ENCODE measurements around the gene RNF167. TPM values are rescaled to one million over a fixed set of nuclear protein-coding genes. Genes with fewer than 3 reads are reported as not detected.

Gene RNF167
- total and polyA plus RNA-seq, 2 of the 13 experiments (the other 11 are each of a cell fraction or from before 2014, with no cell fraction given) = 44.1 to 45.4 TPM

DNA sequence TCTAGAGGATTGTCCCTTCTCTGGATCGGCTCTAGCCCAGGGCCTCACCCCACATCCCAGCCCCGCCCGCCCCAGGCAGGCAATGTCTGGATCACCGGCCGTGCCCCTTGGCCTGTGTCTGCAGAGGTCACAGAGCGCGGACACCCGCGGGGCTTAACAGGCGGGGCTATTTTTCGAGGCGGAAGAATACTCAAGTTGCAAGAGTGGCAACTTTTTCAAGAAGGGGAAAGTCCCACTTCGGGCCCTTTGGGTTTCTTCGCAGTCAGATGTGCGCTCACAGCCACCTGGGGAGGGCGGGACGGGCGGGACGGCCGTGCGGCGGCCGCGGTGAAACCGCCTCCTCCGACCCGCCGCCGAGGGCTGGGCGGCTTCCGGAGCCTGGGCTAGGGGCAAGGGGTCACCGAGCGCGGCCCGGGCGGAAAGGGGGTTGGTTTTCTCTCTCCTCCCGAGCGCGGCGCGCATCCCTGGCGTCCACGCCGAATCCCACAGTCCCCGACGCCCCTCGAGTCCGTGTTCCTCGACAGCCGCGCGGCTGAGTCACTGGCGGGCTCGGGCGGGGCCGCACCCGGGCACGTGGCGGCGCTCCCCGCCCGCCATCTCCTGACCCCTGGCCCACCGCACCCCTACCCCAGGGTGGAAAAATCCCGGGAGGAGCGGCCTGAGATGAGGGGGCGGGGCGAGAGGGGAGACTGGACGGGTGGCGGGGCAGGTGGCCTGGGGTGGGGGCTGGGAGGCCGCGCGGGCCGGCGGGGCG, 9.4 kb downstream of the RNF167 start (continued):
- TF ChIP-seq ZNF563 (CRISPR knock-in tag; IDR thresholded peaks at IDR 0.05) (peak; percentile 89), ASH2L (IDR thresholded peaks at IDR 0.05; ENCODE audit: insufficient read length, low read depth, low read length) (peak; percentile 68), ZNF7 (CRISPR knock-in tag; IDR thresholded peaks at IDR 0.05) (no peak), ZNF83 (CRISPR knock-in tag; IDR thresholded peaks at IDR 0.05; ENCODE audit: borderline replicate concordance) (no peak), PHF5A (CRISPR knock-in tag; IDR thresholded peaks at IDR 0.05; ENCODE audit: low read depth, unreplicated experiment) (no peak), DR1 (CRISPR knock-in tag; IDR thresholded peaks at IDR 0.05) (no peak), SNAPC2 (CRISPR knock-in tag; IDR thresholded peaks at IDR 0.05) (no peak; the same call in 1 of the 2 replicates), ZSCAN20 (CRISPR knock-in tag; IDR thresholded peaks at IDR 0.05; ENCODE audit: borderline replicate concordance) (no peak), SMARCE1 (IDR thresholded peaks at IDR 0.05; ENCODE audit: borderline replicate concordance) (no peak), AGO2 (optimal IDR thresholded peaks at IDR 0.05; ENCODE audit: low read depth, low read length) (peak; percentile 92), ZNF747 (CRISPR knock-in tag; IDR thresholded peaks at IDR 0.05; ENCODE audit: borderline replicate concordance) (peak; percentile 35; the same call in 1 of the 2 replicates), GTF3A (CRISPR knock-in tag; conservative IDR thresholded peaks at IDR 0.05) (no peak), NFATC3 (CRISPR knock-in tag; IDR thresholded peaks at IDR 0.05) (no peak), ZNF468 (CRISPR knock-in tag; IDR thresholded peaks at IDR 0.05) (no peak), RBAK (CRISPR knock-in tag; IDR thresholded peaks at IDR 0.05) (no peak), ZNF615 (CRISPR knock-in tag; IDR thresholded peaks at IDR 0.05; ENCODE audit: borderline replicate concordance) (no peak), KMT2A (CRISPR knock-in tag; IDR thresholded peaks at IDR 0.05) (no peak), ZNF552 (CRISPR knock-in tag; IDR thresholded peaks at IDR 0.05; ENCODE audit: borderline replicate concordance) (no peak), THYN1 (CRISPR knock-in tag; IDR thresholded peaks at IDR 0.05; ENCODE audit: borderline replicate concordance, low read depth) (no peak), RAD51 (IDR thresholded peaks at IDR 0.05; ENCODE audit: borderline replicate concordance) (no peak)
- TF ChIP-seq, protein P1, sequence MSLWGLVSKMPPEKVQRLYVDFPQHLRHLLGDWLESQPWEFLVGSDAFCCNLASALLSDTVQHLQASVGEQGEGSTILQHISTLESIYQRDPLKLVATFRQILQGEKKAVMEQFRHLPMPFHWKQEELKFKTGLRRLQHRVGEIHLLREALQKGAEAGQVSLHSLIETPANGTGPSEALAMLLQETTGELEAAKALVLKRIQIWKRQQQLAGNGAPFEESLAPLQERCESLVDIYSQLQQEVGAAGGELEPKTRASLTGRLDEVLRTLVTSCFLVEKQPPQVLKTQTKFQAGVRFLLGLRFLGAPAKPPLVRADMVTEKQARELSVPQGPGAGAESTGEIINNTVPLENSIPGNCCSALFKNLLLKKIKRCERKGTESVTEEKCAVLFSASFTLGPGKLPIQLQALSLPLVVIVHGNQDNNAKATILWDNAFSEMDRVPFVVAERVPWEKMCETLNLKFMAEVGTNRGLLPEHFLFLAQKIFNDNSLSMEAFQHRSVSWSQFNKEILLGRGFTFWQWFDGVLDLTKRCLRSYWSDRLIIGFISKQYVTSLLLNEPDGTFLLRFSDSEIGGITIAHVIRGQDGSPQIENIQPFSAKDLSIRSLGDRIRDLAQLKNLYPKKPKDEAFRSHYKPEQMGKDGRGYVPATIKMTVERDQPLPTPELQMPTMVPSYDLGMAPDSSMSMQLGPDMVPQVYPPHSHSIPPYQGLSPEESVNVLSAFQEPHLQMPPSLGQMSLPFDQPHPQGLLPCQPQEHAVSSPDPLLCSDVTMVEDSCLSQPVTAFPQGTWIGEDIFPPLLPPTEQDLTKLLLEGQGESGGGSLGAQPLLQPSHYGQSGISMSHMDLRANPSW (CRISPR knock-in tag; IDR thresholded peaks at IDR 0.05; ENCODE audit: borderline replicate concordance) = no peak
- TF ChIP-seq, protein P2, sequence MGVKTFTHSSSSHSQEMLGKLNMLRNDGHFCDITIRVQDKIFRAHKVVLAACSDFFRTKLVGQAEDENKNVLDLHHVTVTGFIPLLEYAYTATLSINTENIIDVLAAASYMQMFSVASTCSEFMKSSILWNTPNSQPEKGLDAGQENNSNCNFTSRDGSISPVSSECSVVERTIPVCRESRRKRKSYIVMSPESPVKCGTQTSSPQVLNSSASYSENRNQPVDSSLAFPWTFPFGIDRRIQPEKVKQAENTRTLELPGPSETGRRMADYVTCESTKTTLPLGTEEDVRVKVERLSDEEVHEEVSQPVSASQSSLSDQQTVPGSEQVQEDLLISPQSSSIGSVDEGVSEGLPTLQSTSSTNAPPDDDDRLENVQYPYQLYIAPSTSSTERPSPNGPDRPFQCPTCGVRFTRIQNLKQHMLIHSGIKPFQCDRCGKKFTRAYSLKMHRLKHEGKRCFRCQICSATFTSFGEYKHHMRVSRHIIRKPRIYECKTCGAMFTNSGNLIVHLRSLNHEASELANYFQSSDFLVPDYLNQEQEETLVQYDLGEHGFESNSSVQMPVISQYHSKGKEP (CRISPR knock-in tag; IDR thresholded peaks at IDR 0.05) = no peak
- TF ChIP-seq, protein P3, sequence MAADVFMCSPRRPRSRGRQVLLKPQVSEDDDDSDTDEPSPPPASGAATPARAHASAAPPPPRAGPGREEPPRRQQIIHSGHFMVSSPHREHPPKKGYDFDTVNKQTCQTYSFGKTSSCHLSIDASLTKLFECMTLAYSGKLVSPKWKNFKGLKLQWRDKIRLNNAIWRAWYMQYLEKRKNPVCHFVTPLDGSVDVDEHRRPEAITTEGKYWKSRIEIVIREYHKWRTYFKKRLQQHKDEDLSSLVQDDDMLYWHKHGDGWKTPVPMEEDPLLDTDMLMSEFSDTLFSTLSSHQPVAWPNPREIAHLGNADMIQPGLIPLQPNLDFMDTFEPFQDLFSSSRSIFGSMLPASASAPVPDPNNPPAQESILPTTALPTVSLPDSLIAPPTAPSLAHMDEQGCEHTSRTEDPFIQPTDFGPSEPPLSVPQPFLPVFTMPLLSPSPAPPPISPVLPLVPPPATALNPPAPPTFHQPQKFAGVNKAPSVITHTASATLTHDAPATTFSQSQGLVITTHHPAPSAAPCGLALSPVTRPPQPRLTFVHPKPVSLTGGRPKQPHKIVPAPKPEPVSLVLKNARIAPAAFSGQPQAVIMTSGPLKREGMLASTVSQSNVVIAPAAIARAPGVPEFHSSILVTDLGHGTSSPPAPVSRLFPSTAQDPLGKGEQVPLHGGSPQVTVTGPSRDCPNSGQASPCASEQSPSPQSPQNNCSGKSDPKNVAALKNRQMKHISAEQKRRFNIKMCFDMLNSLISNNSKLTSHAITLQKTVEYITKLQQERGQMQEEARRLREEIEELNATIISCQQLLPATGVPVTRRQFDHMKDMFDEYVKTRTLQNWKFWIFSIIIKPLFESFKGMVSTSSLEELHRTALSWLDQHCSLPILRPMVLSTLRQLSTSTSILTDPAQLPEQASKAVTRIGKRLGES (CRISPR knock-in tag; IDR thresholded peaks at IDR 0.05; ENCODE audit: borderline replicate concordance) = no peak

Measured in HepG2 (cell line).